ENCODE results near the gene ZFHX3. TPM values are rescaled to one million over a fixed set of nuclear protein-coding genes. Genes with fewer than 3 reads are reported as not detected.

Gene ZFHX3
- polyA plus RNA-seq, 1 donor (not counting 4 experiments of a cell fraction or from before 2014, with no cell fraction given) = 1.2 TPM

DNA sequence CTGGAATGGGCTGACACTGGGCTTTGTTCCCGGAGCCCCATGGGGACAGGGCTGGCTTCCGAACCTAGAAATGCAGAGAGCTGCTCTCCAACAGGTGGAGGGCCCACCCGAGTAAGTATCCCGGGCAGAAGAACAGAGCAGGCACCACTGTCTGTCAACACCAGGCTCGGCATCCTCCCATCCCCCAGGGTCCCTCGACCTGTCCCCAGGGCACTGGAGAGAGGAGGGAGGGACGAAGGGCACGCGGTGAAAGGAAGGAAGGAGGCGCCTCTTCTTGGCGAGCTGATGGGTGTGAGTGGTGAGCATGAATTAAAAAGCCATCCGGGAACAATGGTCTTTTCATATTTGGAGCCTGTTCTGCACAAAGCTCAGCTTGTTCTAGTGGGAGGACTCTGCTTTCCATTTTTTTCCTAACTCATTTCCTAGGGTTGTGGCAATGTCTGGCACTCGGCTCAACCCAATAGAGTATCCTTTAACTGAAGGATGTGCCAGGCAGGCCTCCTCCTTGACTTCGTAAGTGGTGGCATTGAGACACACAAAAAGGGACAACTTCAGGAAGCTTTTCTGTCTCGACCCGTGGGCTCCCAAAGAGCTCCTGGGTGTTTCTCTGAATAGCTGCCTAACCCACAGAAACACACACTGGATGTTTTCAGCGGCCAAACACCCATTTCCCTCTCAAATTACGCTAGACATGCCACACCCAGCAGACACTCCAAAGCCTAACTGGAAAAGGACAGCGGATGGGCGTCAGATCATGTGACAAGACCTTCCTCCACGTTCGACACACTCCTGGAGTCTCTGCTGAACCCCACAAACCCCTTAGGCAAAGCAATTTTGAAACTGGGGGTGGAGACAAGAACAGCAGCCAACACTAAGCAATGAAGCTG is 47.7 kb downstream of the ZFHX3 start:
- DNase-seq (ENCODE audit: low read depth, low spot score) (no peak), FAIRE-seq (peak; percentile 36)
- Histone ChIP-seq H3K9ac (ENCODE audit: control insufficient read depth, extremely low read depth, insufficient read depth, low read length) (no peak overlapping the region), H2AFZ (ENCODE audit: control insufficient read depth, low read length) (no peak overlapping the region), H3K27me3 (ENCODE audit: control insufficient read depth, extremely low read depth, insufficient read depth, low read length) (no peaks in the 10 kb centered on the region), H3K79me2 (ENCODE audit: control insufficient read depth, insufficient read depth, low read length) (no peaks in the 10 kb centered on the region), H3K4me2 (ENCODE audit: control insufficient read depth, extremely low read depth, insufficient read depth, low read depth, low read length) (peak overlapping the region; percentile 66), H3K4me1 (ENCODE audit: control insufficient read depth, extremely low read depth, insufficient read depth, low read length) (peaks cover 28% of the 10 kb centered on the region), H3K9me1 (ENCODE audit: control insufficient read depth, extremely low read depth, insufficient read depth, low read length) (no peaks in the 10 kb centered on the region), H4K20me1 (ENCODE audit: control insufficient read depth, extremely low read depth, insufficient read depth, low read length) (no peaks in the 10 kb centered on the region), H3K4me3 (ENCODE audit: control insufficient read depth in 2 of 3, extremely low read depth in 1 of 3, insufficient read depth in 2 of 3, low read depth in 1 of 3, low read length in 3 of 3) (peak overlapping the region in 2 of 3 experiments; percentile 11 to 14), H3K9me3 (ENCODE audit: control insufficient read depth, low read depth, low read length) (peaks cover 2% of the 10 kb centered on the region), H3K27ac (ENCODE audit: control insufficient read depth, insufficient read depth, low read length) (no peak overlapping the region), H3K36me3 (ENCODE audit: control insufficient read depth in 2 of 2, extremely low read depth in 1 of 2, insufficient read depth in 2 of 2, low read length in 2 of 2) (no peaks in the 10 kb centered on the region)
- TF ChIP-seq, protein P1, sequence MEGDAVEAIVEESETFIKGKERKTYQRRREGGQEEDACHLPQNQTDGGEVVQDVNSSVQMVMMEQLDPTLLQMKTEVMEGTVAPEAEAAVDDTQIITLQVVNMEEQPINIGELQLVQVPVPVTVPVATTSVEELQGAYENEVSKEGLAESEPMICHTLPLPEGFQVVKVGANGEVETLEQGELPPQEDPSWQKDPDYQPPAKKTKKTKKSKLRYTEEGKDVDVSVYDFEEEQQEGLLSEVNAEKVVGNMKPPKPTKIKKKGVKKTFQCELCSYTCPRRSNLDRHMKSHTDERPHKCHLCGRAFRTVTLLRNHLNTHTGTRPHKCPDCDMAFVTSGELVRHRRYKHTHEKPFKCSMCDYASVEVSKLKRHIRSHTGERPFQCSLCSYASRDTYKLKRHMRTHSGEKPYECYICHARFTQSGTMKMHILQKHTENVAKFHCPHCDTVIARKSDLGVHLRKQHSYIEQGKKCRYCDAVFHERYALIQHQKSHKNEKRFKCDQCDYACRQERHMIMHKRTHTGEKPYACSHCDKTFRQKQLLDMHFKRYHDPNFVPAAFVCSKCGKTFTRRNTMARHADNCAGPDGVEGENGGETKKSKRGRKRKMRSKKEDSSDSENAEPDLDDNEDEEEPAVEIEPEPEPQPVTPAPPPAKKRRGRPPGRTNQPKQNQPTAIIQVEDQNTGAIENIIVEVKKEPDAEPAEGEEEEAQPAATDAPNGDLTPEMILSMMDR (optimal IDR thresholded peaks at IDR 0.05 in 1 of 3, IDR thresholded peaks at IDR 0.05 in 1 of 3, conservative IDR thresholded peaks at IDR 0.05 in 1 of 3; ENCODE audit: extremely low read depth in 1 of 3, insufficient read depth in 2 of 3, low read length in 3 of 3) = no peak
- no peak for TF ChIP-seq EZH2 (IDR thresholded peaks at IDR 0.05; ENCODE audit: low read length)
- dilution Hi-C loops (cut with MboI; ENCODE audit: extremely low pct_ligation_motif_present, low sequenced_read_pairs) = no loop called here

DNA sequence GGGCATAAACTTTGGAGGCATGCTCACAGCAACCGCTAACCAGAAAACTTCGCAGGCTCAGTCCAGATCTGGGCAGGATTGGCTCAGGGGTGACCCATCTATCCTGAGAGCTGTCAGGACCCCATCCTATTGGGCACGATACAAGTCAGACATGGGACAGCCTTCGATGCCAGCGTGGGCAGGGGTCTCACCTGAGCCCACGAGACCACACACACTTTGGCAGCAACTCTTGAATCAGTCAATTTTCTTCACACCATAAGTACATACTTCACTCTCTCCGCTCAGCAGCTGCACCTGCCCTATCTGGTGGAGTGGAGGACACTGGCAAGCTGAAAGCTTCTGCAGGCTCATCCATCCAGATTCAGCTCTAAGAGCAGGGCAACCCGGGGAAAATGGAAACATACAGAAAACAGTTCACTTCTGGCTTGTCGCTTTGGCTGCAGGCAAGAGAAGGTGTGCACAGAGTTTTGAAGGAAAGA is 48.3 kb downstream of the ZFHX3 start:
- Histone ChIP-seq H3K27me3 (ENCODE audit: control insufficient read depth, extremely low read depth, insufficient read depth, low read length) (no peaks in the 10 kb centered on the region), H4K20me1 (ENCODE audit: control insufficient read depth, extremely low read depth, insufficient read depth, low read length) (no peaks in the 10 kb centered on the region), H3K9me1 (ENCODE audit: control insufficient read depth, extremely low read depth, insufficient read depth, low read length) (no peaks in the 10 kb centered on the region), H3K36me3 (ENCODE audit: control insufficient read depth in 2 of 2, extremely low read depth in 1 of 2, insufficient read depth in 2 of 2, low read length in 2 of 2) (no peaks in the 10 kb centered on the region), H3K9me3 (ENCODE audit: control insufficient read depth, low read depth, low read length) (peaks cover 2% of the 10 kb centered on the region), H3K4me1 (ENCODE audit: control insufficient read depth, extremely low read depth, insufficient read depth, low read length) (peaks cover 28% of the 10 kb centered on the region), H2AFZ (ENCODE audit: control insufficient read depth, low read length) (no peak overlapping the region), H3K4me2 (ENCODE audit: control insufficient read depth, extremely low read depth, insufficient read depth, low read depth, low read length) (peak overlapping the region; percentile 66), H3K9ac (ENCODE audit: control insufficient read depth, extremely low read depth, insufficient read depth, low read length) (no peak overlapping the region), H3K27ac (ENCODE audit: control insufficient read depth, insufficient read depth, low read length) (no peak overlapping the region), H3K4me3 (ENCODE audit: control insufficient read depth in 2 of 3, extremely low read depth in 1 of 3, insufficient read depth in 2 of 3, low read depth in 1 of 3, low read length in 3 of 3) (no peak overlapping the region), H3K79me2 (ENCODE audit: control insufficient read depth, insufficient read depth, low read length) (no peaks in the 10 kb centered on the region)
- FAIRE-seq = no peak
- dilution Hi-C loops (cut with MboI; ENCODE audit: extremely low pct_ligation_motif_present, low sequenced_read_pairs) = no loop called here
- no peak for DNase-seq (ENCODE audit: low read depth, low spot score)
- TF ChIP-seq, protein P1 (optimal IDR thresholded peaks at IDR 0.05 in 1 of 3, IDR thresholded peaks at IDR 0.05 in 1 of 3, conservative IDR thresholded peaks at IDR 0.05 in 1 of 3; ENCODE audit: extremely low read depth in 1 of 3, insufficient read depth in 2 of 3, low read length in 3 of 3) = no peak
- no peak for TF ChIP-seq EZH2 (IDR thresholded peaks at IDR 0.05; ENCODE audit: low read length)
